Heart right ventricle (tissue), 16 donors: Measurements from ENCODE around the gene KNDC1. TPM values are rescaled to one million over a fixed set of nuclear protein-coding genes. Genes with fewer than 3 reads are reported as not detected.

Experiments
- ATAC-seq, 8 donors: fragments of 200-7000 bp; cut with Tn5 transposase; one replicate each; pipeline ENCODE4 v1.9.1; 2020; ENCODE audit warnings: mild to moderate bottlenecking in 8 of 8, moderate library complexity in 8 of 8, moderate number of reproducible peaks in 1 of 8
- DNase-seq, 2 donors: peaks; one replicate each; pipeline ENCODE4 v3.0.0-alpha.2; 2020
- H3K27ac ChIP-seq, 10 donors: fragments of 200-600 bp; sonication (generic) in 2 of 10; one replicate each; pipeline versions ENCODE4 v1.5.0 to v1.8.0; 2020 to 2022; ENCODE audit warnings: mild to moderate bottlenecking in 3 of 10
- H3K27me3 ChIP-seq, 7 donors: fragments of 200-600 bp; one replicate each; pipeline ENCODE4 v1.8.0; 2021 to 2022; ENCODE audit warnings: mild to moderate bottlenecking in 2 of 7
- H3K36me3 ChIP-seq, 9 donors: fragments of 200-600 bp; sonication (generic) in 1 of 9; one replicate each; pipeline versions ENCODE4 v1.5.0 to v1.8.0; 2020 to 2022; ENCODE audit warnings: mild to moderate bottlenecking in 2 of 9
- H3K4me1 ChIP-seq, 9 donors: fragments of 200-600 bp; sonication (generic) in 1 of 9; one replicate each; pipeline versions ENCODE4 v1.5.0 to v1.8.0; 2020 to 2022; ENCODE audit warnings: mild to moderate bottlenecking in 4 of 9
- H3K4me3 ChIP-seq, 10 donors: fragments of 200-600 bp; sonication (generic) in 2 of 10; one replicate each; pipeline versions ENCODE4 v1.5.0 to v1.8.0; 2020 to 2022; ENCODE audit warnings: mild to moderate bottlenecking in 7 of 10, moderate library complexity in 2 of 10
- H3K9me3 ChIP-seq, 11 donors: fragments of 200-600 bp in 10 of 11; sonication (generic) in 2 of 11; one replicate each; pipeline versions ENCODE4 v1.5.0 to v1.8.0; 2013 to 2022; ENCODE audit warnings: mild to moderate bottlenecking in 2 of 11, control low read depth in 1 of 11, moderate library complexity in 1 of 11
- CTCF ChIP-seq, 9 donors: fragments of 200-600 bp; sonication (generic) in 2 of 9; IDR thresholded peaks; one replicate each; pipeline versions ENCODE4 v1.5.0 to v1.8.0; 2021 to 2022; ENCODE audit warnings: antibody characterized with exemption in 9 of 9, mild to moderate bottlenecking in 5 of 9, moderate library complexity in 1 of 9
- WGBS, 2 donors: extraction: QIAGEN DNeasy Blood & Tissue Kit; methylation state at CpG; one replicate each; pipeline ENCODE4 v1.1.7; 2013; ENCODE audit warnings: inconsistent platforms in 1 of 2; 5-methylcytosine and 5-hydroxymethylcytosine counted together
- intact Hi-C, 10 donors: fragments of 100-400 bp; cut with DNase I; formaldehyde crosslinking; loops; one replicate each; pipeline versions ENCODE4 v1.11.1 to v1.14.2; 2022
- polyA plus RNA-seq, 2 donors: library from polyadenylated mRNA; stranded (reverse); fragments of 200-250 nt; gene quantifications; one replicate each; pipeline ENCODE4 v1.2.3, GENCODE V29; 2013
- total RNA-seq, 10 donors: library from RNA; stranded (reverse); fragmentation: NEBNext Ultra II Directional in 3 of 10; extraction: Animal tissue kit (Norgen Biotek cat#: 25700) in 3 of 10; gene quantifications; one replicate each; pipeline versions ENCODE4 v1.2.1 to v1.2.4, GENCODE V29; 2021 to 2023
- donor health status: Arrhythmogenic right ventricular cardiomyopathy.
- donor health status: ischemic (EF 13 %, LVEDD 7.1; RV severe dilation, severe dysfunction).
- donor health status: healthy with polysubstance abuse.
- donor health status: DM: no; HTN: yes; CAD: no.
- donor health status: DM: no; HTN: no; CAD: no.
- donor health status: ischemic (EF 25% LVEDD 6.9; RV normal size, moderate dysfunction).
- donor health status: ischemic (EF 25% LVEDD 5.7; RV mildly dilated, moderate dysfunction).
- donor health status: healthy.
- donor health status: DM: yes; HTN: yes; CAD: no.
- donor health status: Ischemic cardiomyopathy.
- donor health status: ischemic (EF 35%, LVEDD 5.7; RV mildly dilated, moderate dysfunction).
- donor health status: nonischemic (EF 11% LVEDD 7.7; RV severe dilation, severe dysfunction).
- donor health status: DM: yes; HTN: yes; CAD: no.
- donor health status: PGD.
- donor health status: ischemic (EF 29% LVEDD 5.4; RV normal size, mild dysfunction).
- donor health status: nonischemic (EF 23%, LVEDD 6.1; RV moderate dilation, normal function).

The KNDC1 gene
- total and polyA plus RNA-seq, 12 donors, result 0.04 to 0.88 (median 0.14) TPM; not detected in 3

DNA sequence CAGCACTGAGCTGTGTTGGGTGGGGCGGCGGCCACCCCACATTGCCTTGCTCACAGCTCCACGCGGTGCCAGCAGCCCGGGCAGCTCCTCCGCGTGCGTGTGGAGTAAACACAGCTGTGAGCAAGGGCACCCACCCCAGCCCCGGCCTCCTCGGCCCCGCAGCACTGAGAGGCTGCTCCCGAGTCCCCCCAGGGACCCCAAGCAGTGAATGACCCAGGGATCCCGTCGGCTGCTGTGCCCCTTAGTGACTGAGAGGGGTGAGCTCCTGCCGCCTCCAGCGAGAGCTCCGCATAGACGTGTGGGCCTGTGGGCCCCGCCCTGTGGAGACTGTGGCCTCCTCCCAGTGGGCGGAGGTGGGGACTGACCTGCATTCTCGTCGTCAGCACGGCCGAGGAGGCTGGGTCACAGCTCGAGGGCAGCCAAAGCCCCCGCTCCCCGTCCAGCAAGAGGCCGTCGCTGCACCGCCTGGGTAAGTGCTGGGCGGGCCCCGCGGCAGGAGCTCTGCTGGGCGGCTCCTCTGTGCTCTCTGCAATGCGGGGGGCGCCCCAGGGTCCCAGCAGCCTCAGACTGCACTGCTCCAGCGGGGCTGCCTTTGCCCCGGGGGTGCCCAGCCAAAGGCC lies 40.1 kb downstream of the KNDC1 start:
- Histone ChIP-seq H3K4me1 (no peaks in the 10 kb centered on the region), H3K4me3 (no peak overlapping the region), H3K27me3 (peaks cover 0 to 53% (median 11%) of the 10 kb centered on the region in 7 donors), H3K27ac (no peak overlapping the region), H3K36me3 (no peaks in the 10 kb centered on the region), H3K9me3 (no peaks in the 10 kb centered on the region)
- 44 to 50% methylated on average over 33 to 38 of the region's 38 CpGs for WGBS, 2 donors
- no peak for TF ChIP-seq CTCF (IDR thresholded peaks at IDR 0.05)
- ATAC-seq, result no peak
- intact Hi-C loops, result no loop called here
- peak in 1 of 2 donors; percentile 12 for DNase-seq

GRCh38 chr10:133200621-133201031 lies 40.6 kb downstream of the KNDC1 start:
- intact Hi-C loops, result no loop called here

DNA sequence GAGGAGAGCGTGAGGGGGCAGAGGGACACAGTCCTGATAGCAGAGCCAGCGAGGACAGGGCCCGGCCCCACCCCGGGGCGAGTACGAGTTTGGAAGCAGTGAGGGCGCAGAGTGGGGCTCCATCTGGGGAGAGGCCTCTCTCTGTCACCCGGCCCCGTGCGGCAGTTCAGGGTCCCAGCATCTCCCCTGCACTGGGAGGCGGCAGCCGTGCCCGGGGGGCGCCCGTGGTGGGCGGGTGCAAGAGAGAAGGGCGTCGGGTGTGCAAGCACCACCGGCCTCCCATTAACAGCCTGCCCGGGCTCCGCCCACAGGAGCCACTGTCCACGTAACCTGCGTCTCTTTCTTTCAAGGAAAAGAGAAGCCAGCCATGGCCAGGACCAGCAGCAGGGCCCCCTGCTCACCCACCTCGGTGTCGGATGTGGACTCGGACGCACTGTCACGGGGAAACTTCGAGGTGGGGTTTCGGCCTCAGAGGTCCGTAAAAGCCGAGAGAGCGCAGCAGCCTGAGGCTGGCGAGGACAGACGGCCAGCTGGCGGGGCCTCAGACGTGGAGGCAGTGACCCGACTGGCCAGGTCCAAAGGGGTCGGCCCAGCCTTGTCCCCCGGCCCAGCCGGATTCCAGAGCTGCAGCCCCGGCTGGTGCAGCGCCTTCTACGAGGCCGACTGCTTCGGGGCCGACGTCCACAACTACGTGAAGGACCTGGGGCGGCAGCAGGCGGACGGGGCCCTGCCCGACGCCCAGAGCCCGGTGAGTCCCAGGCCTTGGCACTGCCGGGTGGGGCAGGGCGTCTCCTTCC lies 41.3 kb downstream of the KNDC1 start:
- peak in 1 of 2 donors; percentile 9 for DNase-seq
- ATAC-seq, result no peak
- 87 to 91% methylated on average over 57 of the region's 57 CpGs for WGBS, 2 donors
- no peak for TF ChIP-seq CTCF (IDR thresholded peaks at IDR 0.05)
- no peaks in the 10 kb centered on the region for H3K4me1 ChIP-seq
- no peak overlapping the region for H3K27ac ChIP-seq
- H3K4me3 ChIP-seq, result no peak overlapping the region
- no peaks in the 10 kb centered on the region for H3K36me3 ChIP-seq
- intact Hi-C loops, result no loop called here
- H3K9me3 ChIP-seq, result no peaks in the 10 kb centered on the region
- peaks cover 0 to 44% (median 11%) of the 10 kb centered on the region in 7 donors for H3K27me3 ChIP-seq

More at GRCh38 chr10:133200621-133201031, 40.6 kb downstream of the KNDC1 start:
- WGBS, 2 donors, result 76 to 90% methylated on average over 15 of the region's 15 CpGs
- Histone ChIP-seq H3K4me1 (no peaks in the 10 kb centered on the region), H3K27ac (no peak overlapping the region), H3K4me3 (no peak overlapping the region), H3K27me3 (peaks cover 0 to 50% (median 11%) of the 10 kb centered on the region in 7 donors), H3K36me3 (no peaks in the 10 kb centered on the region), H3K9me3 (no peaks in the 10 kb centered on the region)
- DNase-seq, result peak in 1 of 2 donors; percentile 9
- no peak for TF ChIP-seq CTCF (IDR thresholded peaks at IDR 0.05)
- ATAC-seq, result no peak

GRCh38 chr10:133201948-133202725 lies 42.1 kb downstream of the KNDC1 start:
- H3K9me3 ChIP-seq, result no peaks in the 10 kb centered on the region
- H3K27me3 ChIP-seq, result peaks cover 0 to 44% (median 11%) of the 10 kb centered on the region in 7 donors
- TF ChIP-seq CTCF (IDR thresholded peaks at IDR 0.05), result no peak
- H3K4me1 ChIP-seq, result no peaks in the 10 kb centered on the region
- no peak overlapping the region for H3K4me3 ChIP-seq
- 74 to 76% methylated on average over 29 of the region's 29 CpGs for WGBS, 2 donors
- no peaks in the 10 kb centered on the region for H3K36me3 ChIP-seq
- no peak overlapping the region for H3K27ac ChIP-seq
- peak in 1 of 2 donors; percentile 3 for DNase-seq
- intact Hi-C loops, result no loop called here
- ATAC-seq, result no peak
